ENCODE data around the gene E2F6.
A peak's percentile ranks its signal among the peaks of the same experiment; 100 is the strongest.

Gene E2F6

GRCh38 chr2:11492720-11493119 is 26.8 kb upstream of the E2F6 start:
- no peak for DNase-seq

- no peak for DNase-seq
Measured at GRCh38 chr2:11492244-11492643, 26.3 kb upstream of the E2F6 start.

- DNase-seq = no peak
Measured at GRCh38 chr2:11491348-11491933, 25.5 kb upstream of the E2F6 start.

- no peak for DNase-seq
Measured at GRCh38 chr2:11490194-11490593, 24.2 kb upstream of the E2F6 start.

- no peak for DNase-seq
Measured at GRCh38 chr2:11488809-11489208, 22.8 kb upstream of the E2F6 start.

GRCh38 chr2:11483806-11484617 is 18.1 kb upstream of the E2F6 start:
- DNase-seq = no peak

- DNase-seq = no peak
Measured at GRCh38 chr2:11482473-11483035, 16.6 kb upstream of the E2F6 start.

GRCh38 chr2:11481789-11482472 is 16.0 kb upstream of the E2F6 start:
- DNase-seq = no peak

- no peak for DNase-seq
Measured at GRCh38 chr2:11481426-11481788, 15.4 kb upstream of the E2F6 start.

- DNase-seq = no peak
Measured at GRCh38 chr2:11480859-11481258, 14.9 kb upstream of the E2F6 start.

GRCh38 chr2:11480406-11480805 is 14.4 kb upstream of the E2F6 start:
- no peak for DNase-seq

- no peak for DNase-seq
Measured at GRCh38 chr2:11478899-11479605, 13.1 kb upstream of the E2F6 start.

GRCh38 chr2:11477994-11478393 is 12.0 kb upstream of the E2F6 start:
- peak; percentile 59 for DNase-seq

- no peak for DNase-seq
Measured at GRCh38 chr2:11473659-11474433, 7.9 kb upstream of the E2F6 start.

GRCh38 chr2:11467749-11468148 is 1.8 kb upstream of the E2F6 start:
- DNase-seq = no peak

GRCh38 chr2:11467129-11467649 is 1.2 kb upstream of the E2F6 start:
- no peak for DNase-seq

- DNase-seq = no peak
Measured at GRCh38 chr2:11466307-11467128, 557 bp upstream of the E2F6 start.

- DNase-seq = no peak
Measured at GRCh38 chr2:11465110-11465484, 864 bp downstream of the E2F6 start.

GRCh38 chr2:11459816-11460215 is 6.1 kb downstream of the E2F6 start:
- no peak for DNase-seq

- DNase-seq = no peak
Measured at GRCh38 chr2:11458753-11459152, 7.2 kb downstream of the E2F6 start.

- DNase-seq = no peak
Measured at GRCh38 chr2:11457935-11458334, 8.0 kb downstream of the E2F6 start.

Measured in central memory CD4-positive, alpha-beta T cell (primary cell).